Effector memory CD4-positive, alpha-beta T cell (primary cell): ENCODE data around the gene ANXA2R.

Experiments
- DNase-seq, 3 donors: peaks; one replicate each; pipeline ENCODE4 v3.0.0-alpha.2; 2020
- H3K27ac ChIP-seq: 2 replicates; pipeline ENCODE4 v1.7.0; 2013; ENCODE audit warnings: mild to moderate bottlenecking, low read length, moderate library complexity; ENCODE audit not compliant: insufficient read depth, poor library complexity, severe bottlenecking
- H3K27me3 ChIP-seq: replicated peaks from 2 replicates; pipeline ENCODE4 v1.7.0; 2013; ENCODE audit warnings: mild to moderate bottlenecking, low read length; ENCODE audit not compliant: insufficient read depth, control insufficient read depth, poor library complexity, severe bottlenecking
- H3K36me3 ChIP-seq: 2 replicates; pipeline ENCODE4 v1.7.0; 2013; ENCODE audit warnings: mild to moderate bottlenecking, low read length, moderate library complexity; ENCODE audit not compliant: control insufficient read depth, insufficient read depth
- H3K4me1 ChIP-seq: 2 replicates; pipeline ENCODE4 v1.7.0; 2013; ENCODE audit warnings: low read length, mild to moderate bottlenecking; ENCODE audit not compliant: control insufficient read depth, insufficient read depth, poor library complexity, severe bottlenecking
- H3K4me3 ChIP-seq: 2 replicates; pipeline ENCODE4 v1.7.0; 2013; ENCODE audit warnings: low read length, low read depth, mild to moderate bottlenecking; ENCODE audit not compliant: insufficient read depth, poor library complexity, severe bottlenecking
- H3K9me3 ChIP-seq: 2 replicates; pipeline ENCODE4 v1.7.0; 2013; ENCODE audit warnings: mild to moderate bottlenecking, low read length, moderate library complexity; ENCODE audit not compliant: control insufficient read depth

ANXA2R gene

DNA sequence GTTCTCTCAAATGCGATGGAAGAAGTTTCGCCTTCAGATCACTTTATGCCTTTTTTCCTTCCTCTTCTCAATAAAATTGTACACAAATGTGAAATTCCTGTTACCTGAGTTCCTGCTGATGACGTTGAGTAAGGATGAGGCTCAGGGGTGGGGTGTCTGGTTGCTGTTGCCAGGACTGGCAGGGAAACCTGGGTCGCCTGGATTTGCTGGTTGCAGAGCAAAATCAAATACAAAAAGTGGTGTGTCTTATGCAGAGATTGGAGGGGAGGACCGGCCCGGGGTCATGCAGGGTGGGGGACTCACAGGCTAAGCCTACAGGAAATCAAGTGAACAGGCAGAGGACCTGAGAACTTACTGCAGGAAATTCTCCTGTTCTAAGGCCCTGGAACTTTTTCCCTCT lies 39.2 kb downstream of the ANXA2R start:
- Histone ChIP-seq H3K27ac (no peak overlapping the region), H3K4me1 (peaks cover 3% of the 10 kb centered on the region), H3K9me3 (no peaks in the 10 kb centered on the region), H3K36me3 (no peaks in the 10 kb centered on the region), H3K4me3 (no peak overlapping the region), H3K27me3 (no peaks in the 10 kb centered on the region)
- DNase-seq, result no peak

DNA sequence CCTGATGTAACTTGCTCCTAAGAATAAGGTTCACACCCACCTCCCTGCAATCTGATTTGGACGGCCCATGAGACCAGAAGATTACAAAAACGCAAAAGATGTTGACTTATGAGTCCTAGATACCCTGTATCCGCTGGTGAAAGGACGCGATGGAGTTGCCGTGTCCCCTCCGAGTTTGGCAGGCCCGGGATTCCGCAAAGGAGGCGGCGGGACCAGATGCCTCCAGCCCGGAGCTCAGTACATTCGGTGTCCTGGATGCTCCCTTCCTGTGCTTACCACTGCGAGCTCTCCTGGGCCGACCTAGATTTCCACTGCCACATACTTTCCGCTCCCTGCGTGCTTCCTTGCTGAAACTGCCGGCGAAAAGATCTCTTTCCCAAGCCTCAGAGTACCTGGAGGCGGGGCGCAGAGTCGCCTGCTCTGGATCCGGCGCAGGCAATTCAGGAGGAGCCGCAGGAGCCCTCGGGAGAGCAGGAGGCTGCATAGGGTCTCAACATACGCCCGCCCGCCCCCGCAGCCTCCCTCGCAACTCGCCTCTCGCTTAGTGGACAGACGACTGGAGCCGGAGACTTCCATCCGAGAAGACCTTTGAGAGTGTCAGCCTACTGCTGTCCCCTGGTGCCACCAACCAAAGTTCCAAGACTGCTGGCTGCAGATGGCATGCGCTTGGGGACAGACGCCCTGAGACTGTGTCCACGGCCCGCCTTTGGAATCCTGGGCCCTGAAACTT lies 39.8 kb downstream of the ANXA2R start:
- H3K27ac ChIP-seq, result no peak overlapping the region

GRCh38 chr5:42995360-42995751 lies 44.8 kb downstream of the ANXA2R start:
- Histone ChIP-seq H3K36me3 (no peaks in the 10 kb centered on the region), H3K27ac (peak overlapping the region; percentile 95), H3K4me3 (peak overlapping the region; percentile 70), H3K4me1 (peaks cover 11% of the 10 kb centered on the region), H3K27me3 (no peaks in the 10 kb centered on the region), H3K9me3 (no peaks in the 10 kb centered on the region)
- DNase-seq, result no peak

More for the DNA sequence above, 39.8 kb downstream of the ANXA2R start:
- Histone ChIP-seq H3K9me3 (no peaks in the 10 kb centered on the region), H3K36me3 (no peaks in the 10 kb centered on the region), H3K4me1 (peaks cover 7% of the 10 kb centered on the region), H3K4me3 (no peak overlapping the region), H3K27me3 (no peaks in the 10 kb centered on the region)
- no peak for DNase-seq

DNA sequence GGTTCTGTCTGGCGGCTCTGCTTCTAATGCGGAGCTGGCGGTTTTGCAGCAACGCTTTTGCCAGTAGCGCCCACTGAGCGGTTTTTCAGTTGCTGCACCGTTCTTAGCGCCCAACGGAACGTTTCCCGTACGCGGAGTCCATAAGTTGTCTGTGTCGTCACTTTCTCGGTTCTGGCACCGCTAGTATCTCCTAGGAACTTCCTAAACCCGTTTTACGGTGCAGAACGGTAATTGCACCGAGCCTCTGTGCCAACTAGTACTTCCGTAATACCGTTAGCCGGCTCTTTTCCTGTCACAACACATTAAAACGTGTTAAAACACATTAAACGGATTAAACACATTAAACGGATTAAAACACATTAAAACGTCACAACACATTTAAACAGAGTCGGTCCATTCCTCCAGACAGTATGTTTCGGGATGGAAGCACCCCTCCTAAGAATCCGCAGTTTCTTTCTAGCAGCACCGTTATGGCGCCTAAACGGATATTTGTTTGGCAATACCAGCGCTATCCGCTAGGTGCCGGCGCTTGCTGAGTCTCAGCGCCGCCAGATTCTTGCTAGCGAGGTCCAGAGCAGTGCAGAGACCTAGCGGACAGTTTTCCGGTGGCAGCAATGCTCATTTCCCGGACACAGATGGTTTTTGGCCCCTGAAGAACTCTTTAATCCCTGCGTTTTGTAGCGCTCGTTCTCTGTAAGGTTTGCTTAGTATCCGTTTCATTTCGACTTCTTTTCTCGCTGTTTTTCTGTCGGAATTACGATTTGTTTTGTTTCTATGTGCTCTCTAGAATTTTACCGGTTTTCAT lies 45.4 kb downstream of the ANXA2R start:
- peak overlapping the region; percentile 70 for H3K4me3 ChIP-seq
- peak overlapping the region; percentile 95 for H3K27ac ChIP-seq
- DNase-seq, result peak; percentile 70 to 82 (median 76)
- no peaks in the 10 kb centered on the region for H3K36me3 ChIP-seq
- H3K27me3 ChIP-seq, result no peaks in the 10 kb centered on the region
- H3K4me1 ChIP-seq, result peaks cover 16% of the 10 kb centered on the region
- H3K9me3 ChIP-seq, result no peaks in the 10 kb centered on the region

DNA sequence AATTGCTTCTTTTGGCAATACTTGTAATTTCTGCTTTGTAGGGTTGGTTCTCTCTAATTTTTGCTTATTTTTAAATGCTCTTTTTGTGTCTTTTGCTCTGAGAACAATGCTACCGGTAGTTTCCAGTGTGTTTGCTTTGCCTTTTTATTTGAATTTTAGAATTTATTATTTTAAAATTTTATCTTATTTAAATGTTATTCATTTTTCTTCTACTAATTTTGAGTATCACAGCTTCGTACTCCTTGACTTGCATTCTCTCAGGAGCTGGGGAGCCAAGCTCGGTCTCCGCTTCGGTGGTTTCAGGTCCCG lies 45.9 kb downstream of the ANXA2R start:
- Histone ChIP-seq H3K27me3 (no peaks in the 10 kb centered on the region), H3K4me3 (peak overlapping the region; percentile 70), H3K4me1 (peaks cover 16% of the 10 kb centered on the region), H3K9me3 (no peaks in the 10 kb centered on the region), H3K27ac (peak overlapping the region; percentile 95), H3K36me3 (no peaks in the 10 kb centered on the region)
- DNase-seq, result no peak

- Histone ChIP-seq H3K27ac (peak overlapping the region; percentile 95), H3K4me3 (peak overlapping the region; percentile 70), H3K9me3 (no peaks in the 10 kb centered on the region), H3K27me3 (no peaks in the 10 kb centered on the region), H3K36me3 (no peaks in the 10 kb centered on the region), H3K4me1 (peaks cover 17% of the 10 kb centered on the region)
- DNase-seq, result peak; percentile 45 to 62 (median 53)
Observed at GRCh38 chr5:42993516-42994245, 46.4 kb downstream of the ANXA2R start.

- peak overlapping the region; percentile 70 for H3K4me3 ChIP-seq
- H3K4me1 ChIP-seq, result peaks cover 24% of the 10 kb centered on the region
- H3K27me3 ChIP-seq, result no peaks in the 10 kb centered on the region
- H3K27ac ChIP-seq, result peak overlapping the region; percentile 95
- peak; percentile 57 to 64 (median 61) for DNase-seq
- H3K36me3 ChIP-seq, result no peaks in the 10 kb centered on the region
- H3K9me3 ChIP-seq, result no peaks in the 10 kb centered on the region
Observed at GRCh38 chr5:42992088-42992879, 47.8 kb downstream of the ANXA2R start.

DNA sequence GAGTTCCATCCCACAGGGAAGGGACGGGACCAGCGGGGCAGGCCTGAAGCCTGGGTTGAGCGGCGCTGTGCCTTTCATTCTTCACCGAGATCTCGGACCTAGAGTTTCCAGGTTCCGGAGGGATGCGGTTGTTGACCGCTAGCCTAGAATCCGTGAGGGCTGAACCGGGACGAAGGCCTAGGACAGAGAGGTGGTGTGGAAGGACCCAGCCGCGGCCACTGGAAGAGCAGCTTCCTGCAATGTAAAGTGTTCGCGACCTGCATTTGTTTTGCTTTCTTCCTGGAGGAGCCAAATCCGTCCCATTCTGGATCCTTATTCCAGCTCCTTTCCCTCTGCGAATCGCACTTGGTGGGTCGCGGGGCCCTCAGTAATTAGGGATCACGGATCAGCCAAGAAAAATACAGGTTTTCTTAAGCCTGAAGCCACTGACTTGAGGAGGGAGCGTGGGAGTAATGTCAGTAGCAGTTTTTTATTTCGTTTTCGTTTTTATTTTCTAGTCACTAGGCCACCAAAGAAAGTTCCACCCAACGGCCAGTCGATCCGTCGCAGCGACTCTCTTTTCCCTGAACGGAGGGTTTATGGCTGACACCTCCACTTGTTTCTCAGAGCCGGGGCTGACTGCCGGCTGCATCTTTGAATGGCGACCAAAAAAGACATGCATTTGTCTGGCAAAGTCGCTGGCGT lies 48.6 kb downstream of the ANXA2R start:
- no peak for DNase-seq
- no peaks in the 10 kb centered on the region for H3K27me3 ChIP-seq
- peaks cover 24% of the 10 kb centered on the region for H3K4me1 ChIP-seq
- peak overlapping the region; percentile 70 for H3K4me3 ChIP-seq
- peak overlapping the region; percentile 95 for H3K27ac ChIP-seq
- no peaks in the 10 kb centered on the region for H3K36me3 ChIP-seq
- H3K9me3 ChIP-seq, result no peaks in the 10 kb centered on the region

DNA sequence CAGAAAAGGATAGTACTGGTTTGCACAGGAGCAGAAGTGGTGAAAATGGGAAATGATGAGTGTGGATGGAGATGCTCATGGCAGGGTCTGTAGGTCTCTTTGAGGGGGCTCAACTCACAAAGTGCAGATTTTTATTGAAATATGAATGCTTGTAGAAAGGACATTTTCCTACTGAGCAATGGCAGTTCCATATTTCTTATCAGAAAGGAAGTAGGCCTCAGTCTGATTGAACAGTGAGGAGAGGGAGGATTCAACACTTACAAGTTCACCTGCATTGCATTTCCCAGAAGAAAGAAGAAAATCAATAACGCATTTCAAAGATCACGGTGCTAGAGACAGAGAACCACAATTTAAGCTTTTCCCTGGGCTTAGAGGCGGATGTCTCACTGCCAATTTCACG lies 49.2 kb downstream of the ANXA2R start:
- Histone ChIP-seq H3K27me3 (no peaks in the 10 kb centered on the region), H3K27ac (peak overlapping the region; percentile 95), H3K9me3 (no peaks in the 10 kb centered on the region), H3K4me3 (peak overlapping the region; percentile 70), H3K36me3 (no peaks in the 10 kb centered on the region), H3K4me1 (peaks cover 21% of the 10 kb centered on the region)
- no peak for DNase-seq
